GM21390 (cell line): ENCODE measurements around the gene FOXF1.

Source experiments
- ATAC-seq: cut with Tn5 transposase; IDR thresholded peaks from one replicate; pipeline ENCODE4 v1.9.1; 2021; ENCODE audit not compliant: unreplicated experiment

The FOXF1 gene

GRCh38 chr16:86510465-86511261 is at the start of gene FOXF1:
Gene FOXF1 (plus strand): TSS chr16:86510527. CDS start chr16:86510570, 43 bp downstream.
- no peak for ATAC-seq

GRCh38 chr16:86461037-86461436 is 49.3 kb upstream of the FOXF1 start:
- ATAC-seq = no peak

- no peak for ATAC-seq
Measured at GRCh38 chr16:86462334-86463084, 47.8 kb upstream of the FOXF1 start.

- ATAC-seq = no peak
Measured at GRCh38 chr16:86464044-86464443, 46.3 kb upstream of the FOXF1 start.

GRCh38 chr16:86465434-86465833 is 44.9 kb upstream of the FOXF1 start:
- no peak for ATAC-seq

- ATAC-seq = no peak
Measured at GRCh38 chr16:86466696-86467406, 43.5 kb upstream of the FOXF1 start.

DNA sequence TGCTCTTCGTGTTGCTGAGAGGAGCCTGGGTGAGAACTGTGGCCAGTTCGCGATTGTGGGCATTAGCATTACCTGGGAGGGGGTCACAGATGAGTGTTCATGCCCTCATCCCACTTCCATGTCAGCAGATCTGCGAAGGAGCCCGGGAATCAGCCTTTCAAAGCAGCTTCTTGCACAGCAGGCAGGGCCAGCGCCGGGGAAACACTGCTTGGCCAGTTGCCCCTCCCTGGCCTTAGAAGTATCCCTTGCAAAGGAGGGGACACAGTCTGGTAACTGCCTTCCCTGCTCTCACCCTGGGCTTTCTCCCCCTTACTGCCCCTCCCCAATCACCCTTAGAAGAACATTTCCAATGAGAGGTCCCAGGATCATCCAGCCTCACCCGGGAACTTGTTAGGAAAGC is 42.8 kb upstream of the FOXF1 start:
- ATAC-seq = no peak

DNA sequence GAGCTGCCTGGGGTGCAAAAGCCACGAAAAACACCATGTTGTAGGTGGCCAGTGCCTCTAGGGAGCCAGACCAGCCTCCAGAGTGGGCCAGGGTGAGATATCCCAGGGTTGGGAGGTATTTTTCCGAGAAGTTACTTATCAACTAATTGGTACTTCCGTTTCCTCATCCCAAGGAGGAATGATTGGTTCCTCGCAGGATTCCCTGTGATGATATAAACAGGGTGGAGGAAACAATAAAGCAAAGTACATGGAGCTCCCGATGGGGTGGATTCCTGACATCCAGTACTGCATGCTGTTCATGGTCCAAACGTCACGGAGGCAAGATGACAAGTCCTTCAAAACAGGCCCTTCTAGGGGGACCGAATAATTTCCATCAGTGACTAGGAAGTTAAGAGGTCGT is 39.4 kb upstream of the FOXF1 start:
- ATAC-seq = no peak

DNA sequence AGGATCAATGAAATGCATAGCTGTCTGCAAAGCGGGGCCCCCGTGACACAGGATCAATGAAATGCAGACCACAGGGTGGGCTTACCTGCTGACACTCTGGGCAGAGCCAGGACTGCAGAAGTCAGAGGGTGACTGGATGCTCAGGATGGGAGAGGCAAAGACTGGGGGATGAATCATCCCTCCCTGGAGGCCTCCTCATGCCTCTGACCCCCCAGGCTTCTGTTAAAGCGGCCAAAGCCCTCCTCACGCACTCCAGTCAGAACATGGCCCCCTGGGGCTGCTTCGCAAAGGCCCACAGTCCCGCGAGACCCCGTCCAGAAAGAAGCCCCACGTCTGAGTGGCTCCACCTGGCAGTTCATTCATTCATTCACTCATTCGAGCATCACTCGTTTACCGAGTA is 38.4 kb upstream of the FOXF1 start:
- ATAC-seq = no peak

GRCh38 chr16:86472366-86472765 is 38.0 kb upstream of the FOXF1 start:
- ATAC-seq = no peak

DNA sequence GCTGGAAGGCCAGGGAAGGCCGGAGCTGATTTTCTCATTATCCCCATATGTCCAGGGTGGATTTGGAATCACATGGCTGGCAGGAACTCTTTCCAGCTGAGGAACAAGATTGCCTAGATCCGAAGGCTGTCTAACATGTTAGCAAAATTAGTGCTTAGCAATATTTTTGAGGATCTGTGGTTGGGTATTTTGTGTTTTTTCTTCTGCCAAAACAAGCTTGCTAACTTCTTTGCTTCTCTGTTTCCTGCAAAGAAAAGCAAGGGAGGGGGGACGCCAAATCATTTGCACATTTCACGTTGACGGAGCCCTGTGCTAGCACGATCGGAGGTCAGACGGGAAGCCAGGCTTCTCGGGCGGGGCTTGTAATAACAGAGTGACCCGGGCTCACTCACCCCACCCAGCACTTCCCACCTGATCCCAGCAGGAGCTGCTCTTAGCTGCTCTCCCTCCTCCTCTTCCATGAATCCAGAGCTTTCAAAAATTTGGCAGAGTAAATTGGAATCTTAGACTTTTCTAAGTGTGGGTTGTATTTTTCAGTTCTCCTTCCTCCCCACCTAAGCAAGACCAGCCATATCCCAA is 33.3 kb upstream of the FOXF1 start:
- no peak for ATAC-seq

GRCh38 chr16:86477642-86478041 is 32.7 kb upstream of the FOXF1 start:
- no peak for ATAC-seq

DNA sequence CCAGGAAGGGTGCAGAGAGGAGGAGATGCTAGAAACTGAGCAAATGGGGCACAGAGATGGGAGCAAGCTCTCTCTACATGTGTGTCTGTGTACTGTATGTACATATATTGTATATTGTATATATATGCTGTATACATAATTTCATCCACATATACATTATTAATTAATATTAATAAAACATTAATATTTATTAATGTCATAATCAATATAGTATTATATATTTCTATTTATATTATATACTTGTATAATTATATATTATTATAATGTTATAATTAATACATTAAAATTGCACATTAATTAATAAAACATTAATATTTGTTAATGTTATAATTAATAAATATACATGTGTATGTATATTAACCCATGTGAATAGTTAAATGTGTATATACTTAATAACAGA is 31.5 kb upstream of the FOXF1 start:
- ATAC-seq = no peak

DNA sequence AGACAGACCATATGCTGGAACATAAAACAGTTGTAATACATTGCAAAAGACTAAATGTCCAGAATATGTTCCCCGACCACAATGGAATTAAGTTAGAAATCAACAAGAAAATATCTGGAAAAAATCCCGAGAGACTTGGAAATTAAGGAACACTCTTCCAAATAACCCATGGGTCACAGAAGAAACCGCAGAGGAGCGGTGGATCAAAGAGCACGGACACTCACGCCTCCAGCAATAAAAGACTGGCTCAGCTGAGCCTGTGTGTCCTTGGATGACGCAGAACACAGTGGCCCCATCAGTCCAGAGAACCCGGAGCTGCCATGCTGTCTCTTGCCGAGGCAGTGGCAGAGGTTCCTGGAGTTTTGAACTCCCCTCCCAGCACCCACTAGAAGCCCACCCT is 30.9 kb upstream of the FOXF1 start:
- ATAC-seq = no peak

GRCh38 chr16:86480444-86480843 is 29.9 kb upstream of the FOXF1 start:
- ATAC-seq = no peak

DNA sequence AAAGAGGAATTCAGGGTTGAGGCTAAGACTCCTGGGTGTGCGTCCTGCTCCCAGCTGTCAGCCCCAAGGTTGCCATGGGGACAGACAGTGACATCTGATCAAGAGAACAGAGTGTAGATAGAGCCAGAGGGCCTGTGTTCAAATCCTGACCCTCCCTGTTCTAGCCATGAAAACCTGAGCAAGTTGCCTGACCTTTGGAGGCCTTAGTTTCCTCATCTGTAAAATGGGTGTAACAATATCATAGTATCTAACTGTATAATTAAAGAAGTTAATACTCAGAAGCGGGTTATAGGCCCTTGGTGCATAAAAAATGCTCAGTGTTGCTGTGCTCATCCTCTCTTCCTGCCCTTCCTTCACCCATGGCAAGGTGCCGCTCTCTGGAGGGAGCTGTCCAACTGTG is 28.7 kb upstream of the FOXF1 start:
- ATAC-seq = no peak

DNA sequence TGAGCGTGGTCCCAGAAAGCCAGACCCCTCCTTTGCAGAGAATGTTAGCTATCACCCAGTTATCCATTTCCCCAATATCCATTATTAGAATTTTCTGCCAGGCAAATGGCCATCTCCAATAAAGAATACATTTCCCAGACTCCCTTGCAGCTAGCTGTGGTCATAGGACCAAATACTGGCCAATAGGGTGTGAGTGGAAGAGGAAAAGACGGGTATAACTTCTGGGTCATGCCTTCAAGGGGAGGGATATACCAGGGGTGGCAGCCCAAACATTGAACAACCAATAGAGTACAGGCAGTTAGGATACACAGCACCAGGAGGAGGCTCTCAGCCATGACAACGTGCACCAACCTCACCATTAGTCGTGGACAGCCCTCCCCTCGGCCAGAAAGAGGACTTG is 26.1 kb upstream of the FOXF1 start:
- ATAC-seq = no peak

- no peak for ATAC-seq
Measured at GRCh38 chr16:86485746-86486145, 24.6 kb upstream of the FOXF1 start.

DNA sequence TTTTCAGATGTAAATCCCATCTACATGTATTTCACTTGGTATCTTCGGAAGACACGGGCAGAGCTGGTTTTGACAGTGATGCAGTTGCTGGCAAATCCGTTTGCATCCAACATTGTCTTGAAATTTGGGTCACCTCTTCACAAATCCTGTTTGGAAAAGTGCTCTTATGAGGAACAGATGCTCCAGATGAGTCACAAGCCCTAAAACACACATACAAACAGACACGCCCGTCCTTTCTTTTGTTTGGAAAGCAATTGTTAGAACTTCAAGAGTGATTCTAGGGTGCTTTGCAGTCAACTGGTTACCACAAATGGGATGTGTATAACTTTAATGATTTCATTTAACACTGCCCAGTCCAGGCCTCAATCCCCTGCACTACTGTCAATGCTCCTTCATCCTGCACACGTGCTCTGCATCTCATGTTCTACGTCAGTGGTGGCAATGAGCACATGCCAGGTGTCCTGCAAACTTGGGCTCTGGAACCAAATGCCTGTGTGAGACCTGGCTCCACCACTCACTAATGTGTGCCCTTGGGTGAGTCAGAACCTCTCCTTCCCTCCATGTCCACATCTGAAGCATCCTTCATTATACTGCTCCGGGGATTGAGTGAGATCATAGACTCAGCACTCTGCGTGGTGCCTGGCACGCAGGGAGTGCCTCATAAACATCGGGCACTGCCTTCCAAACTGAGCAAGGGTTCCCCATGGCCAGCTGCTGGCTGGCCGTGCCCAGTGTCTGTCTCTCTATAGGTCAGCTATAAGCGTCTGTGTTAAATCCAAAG is 19.3 kb upstream of the FOXF1 start:
- no peak for ATAC-seq

DNA sequence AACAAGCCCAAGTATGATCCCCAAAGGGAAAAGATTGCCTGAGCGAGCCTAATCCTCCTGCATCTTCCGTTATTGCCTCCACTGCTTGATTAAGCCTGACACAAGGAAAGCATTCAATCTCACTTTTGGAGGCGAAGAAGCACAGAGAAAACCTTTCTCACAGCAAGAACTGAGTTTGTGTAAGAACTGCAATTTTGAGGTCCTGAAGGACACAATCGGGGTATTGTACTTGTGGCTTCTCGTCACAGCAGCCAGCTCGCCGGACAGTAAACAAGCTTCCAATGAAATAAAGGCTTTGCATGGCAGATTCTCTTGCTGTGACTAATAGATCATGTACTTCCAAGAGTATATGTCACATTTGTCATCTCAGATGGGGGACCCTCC is 18.7 kb upstream of the FOXF1 start:
- ATAC-seq = no peak
